ENCODE data around the gene LMTK2. TPM values are rescaled to one million over a fixed set of nuclear protein-coding genes. Genes with fewer than 3 reads are reported as not detected.
A peak's percentile ranks its signal among the peaks of the same experiment; 100 is the strongest.

LMTK2 gene
- total and polyA plus RNA-seq, 8 donors: 13.4 to 28.2 (median 16.6) TPM

- intact Hi-C loops (cut with DNase I): no loop called here
- Histone ChIP-seq H3K9me3 (peaks cover 0 to 52% of the 10 kb centered on the region in 2 donors), H3K27ac (no peak overlapping the region), H3K4me1 (no peaks in the 10 kb centered on the region), H3K36me3 (no peaks in the 10 kb centered on the region), H3K27me3 (no peaks in the 10 kb centered on the region), H3K4me3 (no peak overlapping the region)
- DNase-seq: no peak
- ATAC-seq: no peak
- TF ChIP-seq CTCF (IDR thresholded peaks at IDR 0.05): no peak
These were observed 6.6 kb upstream of the LMTK2 start for GRCh38 chr7:98100088-98100487.

DNA sequence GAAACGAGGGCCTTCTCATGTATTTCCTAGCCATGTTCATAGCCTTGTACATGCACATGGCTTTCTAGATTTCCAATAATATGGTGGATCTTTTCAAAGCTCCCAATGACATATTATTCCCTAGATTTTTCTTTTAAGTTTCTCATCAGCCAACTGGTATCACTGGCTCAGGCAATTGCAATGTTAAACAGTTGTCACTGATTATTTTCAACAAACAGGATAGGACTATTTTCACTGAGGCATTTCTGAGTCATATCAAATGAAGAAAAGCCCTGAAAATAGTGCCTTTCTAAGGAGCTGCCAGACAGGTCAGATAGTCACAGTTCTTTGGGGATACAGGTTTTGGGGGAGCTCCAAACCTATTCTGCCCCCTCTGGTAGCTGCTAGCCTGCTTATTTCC lies 4.5 kb upstream of the LMTK2 start:
- TF ChIP-seq CTCF (IDR thresholded peaks at IDR 0.05): no peak
- intact Hi-C loops (cut with DNase I): no loop called here
- Histone ChIP-seq H3K36me3 (no peaks in the 10 kb centered on the region), H3K27me3 (peaks cover 0 to 10% of the 10 kb centered on the region in 2 donors), H3K27ac (no peak overlapping the region), H3K4me3 (no peak overlapping the region), H3K9me3 (peaks cover 0 to 36% of the 10 kb centered on the region in 2 donors), H3K4me1 (no peaks in the 10 kb centered on the region)
- DNase-seq: no peak
- no peak for ATAC-seq

DNA sequence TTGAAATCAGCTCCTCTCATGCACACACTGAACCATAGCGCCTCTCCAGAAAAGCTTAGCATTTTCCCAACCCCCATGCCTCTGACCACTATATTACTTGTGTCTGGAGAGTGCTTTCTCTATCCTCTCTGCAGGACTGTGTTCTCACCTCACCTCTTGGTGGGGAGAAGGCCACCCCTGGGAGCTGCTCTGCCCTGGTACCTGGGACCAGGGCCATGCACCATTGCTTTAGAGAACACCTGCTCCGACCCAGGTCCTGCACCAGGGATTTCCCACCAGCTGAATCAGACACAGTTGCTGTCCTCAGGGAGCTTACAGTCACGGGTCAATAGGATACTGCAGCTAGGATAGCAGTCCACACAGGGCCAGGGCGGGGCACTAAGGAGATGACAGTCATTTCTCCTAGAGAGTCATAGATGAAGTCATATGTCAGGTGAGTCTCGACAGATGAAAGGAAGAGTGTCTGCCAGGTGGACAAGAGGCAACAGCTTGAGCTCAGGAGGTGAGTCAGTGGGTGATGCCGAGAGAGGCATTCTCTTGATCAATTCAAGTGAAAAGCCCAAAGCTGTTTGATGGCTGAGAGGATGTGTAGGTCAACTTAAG lies 619 bp upstream of the LMTK2 start:
- Histone ChIP-seq H3K9me3 (peaks cover 0 to 12% of the 10 kb centered on the region in 2 donors), H3K4me1 (peaks cover 13 to 34% of the 10 kb centered on the region in 2 donors), H3K27ac (no peak overlapping the region), H3K4me3 (no peak overlapping the region), H3K36me3 (no peaks in the 10 kb centered on the region), H3K27me3 (peaks cover 0 to 17% of the 10 kb centered on the region in 2 donors)
- no peak for ATAC-seq
- intact Hi-C loops (cut with DNase I): loop anchor here in 1 of 2 donors (2.0 kb wide), 1 partner anchor 61 kb away; no protein-coding TSS in a partner anchor
- DNase-seq: no peak
- no peak for TF ChIP-seq CTCF (IDR thresholded peaks at IDR 0.05)

GRCh38 chr7:98107313-98107721 lies 655 bp downstream of the LMTK2 start:
- peak; percentile 9 for ATAC-seq
- Histone ChIP-seq H3K27ac (peak overlapping the region; percentile 79 to 91), H3K9me3 (peaks cover 0 to 4% of the 10 kb centered on the region in 2 donors), H3K27me3 (peaks cover 0 to 17% of the 10 kb centered on the region in 2 donors), H3K4me3 (peak overlapping the region; percentile 81 to 97), H3K36me3 (no peaks in the 10 kb centered on the region), H3K4me1 (peaks cover 13 to 41% of the 10 kb centered on the region in 2 donors)
- intact Hi-C loops (cut with DNase I): no loop called here
- TF ChIP-seq CTCF (IDR thresholded peaks at IDR 0.05): no peak
- DNase-seq: no peak

- DNase-seq (peak in 2 of 4 donors; percentile 52 to 66), ATAC-seq (peak; percentile 73)
- Histone ChIP-seq H3K27me3 (peaks cover 0 to 15% of the 10 kb centered on the region in 2 donors), H3K27ac (peak overlapping the region; percentile 45 to 50), H3K4me3 (no peak overlapping the region), H3K4me1 (peaks cover 13 to 41% of the 10 kb centered on the region in 2 donors), H3K9me3 (no peaks in the 10 kb centered on the region), H3K36me3 (no peaks in the 10 kb centered on the region)
- intact Hi-C loops (cut with DNase I): no loop called here
- no peak for TF ChIP-seq CTCF (IDR thresholded peaks at IDR 0.05)
These were observed 3.8 kb downstream of the LMTK2 start for GRCh38 chr7:98110249-98111022.

Measured in left lung (tissue), 10 donors.